Left forelimb (tissue), 1 donor: ENCODE data around the gene ABHD2.
A peak's percentile ranks its signal among the peaks of the same experiment; 100 is the strongest.

ENCODE experiments used
- DNase-seq: peaks from one replicate; pipeline ENCODE4 v3.0.0-alpha.2; 2018; ENCODE audit warnings: low spot score

Gene ABHD2

GRCh38 chr15:89195836-89196235 lies 107.6 kb downstream of the ABHD2 start:
- no peak for DNase-seq

GRCh38 chr15:89196241-89196640 lies 108.0 kb downstream of the ABHD2 start:
- no peak for DNase-seq

GRCh38 chr15:89196994-89197393 lies 108.7 kb downstream of the ABHD2 start:
- no peak for DNase-seq

GRCh38 chr15:89197503-89197971 lies 109.3 kb downstream of the ABHD2 start:
- DNase-seq = no peak

GRCh38 chr15:89198196-89198595 lies 109.9 kb downstream of the ABHD2 start:
- no peak for DNase-seq

- no peak for DNase-seq
These were observed 110.7 kb downstream of the ABHD2 start for GRCh38 chr15:89198934-89199333.

GRCh38 chr15:89199746-89200145 lies 111.5 kb downstream of the ABHD2 start:
- no peak for DNase-seq

- no peak for DNase-seq
These were observed 111.9 kb downstream of the ABHD2 start for GRCh38 chr15:89200182-89200581.

- no peak for DNase-seq
These were observed 113.3 kb downstream of the ABHD2 start for GRCh38 chr15:89201465-89202005.

GRCh38 chr15:89203705-89204273 lies 115.5 kb downstream of the ABHD2 start:
- DNase-seq = no peak

- DNase-seq = no peak
These were observed 117.8 kb downstream of the ABHD2 start for GRCh38 chr15:89205991-89206585.

- peak; percentile 80 for DNase-seq
These were observed 118.7 kb downstream of the ABHD2 start for GRCh38 chr15:89206908-89207331.

GRCh38 chr15:89208256-89208655 lies 120.0 kb downstream of the ABHD2 start:
- DNase-seq = no peak

GRCh38 chr15:89209057-89209456 lies 120.8 kb downstream of the ABHD2 start:
- no peak for DNase-seq

- no peak for DNase-seq
These were observed 123.5 kb downstream of the ABHD2 start for GRCh38 chr15:89211678-89212170.

GRCh38 chr15:89215627-89216026 lies 127.4 kb downstream of the ABHD2 start:
- DNase-seq = no peak

GRCh38 chr15:89217031-89217430 lies 128.8 kb downstream of the ABHD2 start:
- no peak for DNase-seq

- no peak for DNase-seq
These were observed 129.6 kb downstream of the ABHD2 start for GRCh38 chr15:89217686-89218376.

GRCh38 chr15:89218531-89218930 lies 130.3 kb downstream of the ABHD2 start:
- DNase-seq = no peak

GRCh38 chr15:89221543-89221942 lies 133.3 kb downstream of the ABHD2 start, which contains the start of gene RLBP1:
Gene RLBP1, minus strand, starts transcription at chr15:89221579. Its CDS starts 2,604 bp downstream, at chr15:89218975.
- DNase-seq = no peak

- DNase-seq = no peak
These were observed 137.3 kb downstream of the ABHD2 start for GRCh38 chr15:89225588-89225987.

- DNase-seq = no peak
These were observed 138.3 kb downstream of the ABHD2 start for GRCh38 chr15:89226359-89227221.
